Activated T-cell treated with anti-CD3 and anti-CD28 coated beads, Interleukin-2, amount 50 U/mL, for 24 hours (primary cell): ENCODE results near the gene WHAMM.

Experiments used
- DNase-seq: peaks from one replicate; pipeline ENCODE4 v3.0.0-alpha.2; 2020
- H3K27ac Mint-ChIP-seq: 2 replicates; pipeline ENCODE4 v1.8.0; 2020; ENCODE audit warnings: mild to moderate bottlenecking, mixed read lengths
- H3K27me3 Mint-ChIP-seq: 2 replicates; pipeline ENCODE4 v1.8.0; 2020; ENCODE audit warnings: mixed read lengths
- H3K36me3 Mint-ChIP-seq: 2 replicates; pipeline ENCODE4 v1.8.0; 2020; ENCODE audit warnings: low read depth, mixed read lengths
- H3K4me1 Mint-ChIP-seq: 2 replicates; pipeline ENCODE4 v1.8.0; 2020; ENCODE audit warnings: low read depth, mixed read lengths
- H3K4me3 Mint-ChIP-seq: 2 replicates; pipeline ENCODE4 v1.8.0; 2020; ENCODE audit warnings: mild to moderate bottlenecking, moderate library complexity, mixed read lengths
- H3K9me3 Mint-ChIP-seq: 2 replicates; pipeline ENCODE4 v1.8.0; 2020; ENCODE audit warnings: mixed read lengths

WHAMM gene

GRCh38 chr15:82792068-82792467, 17.4 kb upstream of the WHAMM start:
- Mint-ChIP-seq H3K27ac (no peak overlapping the region), H3K27me3 (no peaks in the 10 kb centered on the region), H3K4me3 (no peak overlapping the region), H3K9me3 (peaks cover 11% of the 10 kb centered on the region), H3K4me1 (peaks cover 2% of the 10 kb centered on the region), H3K36me3 (no peaks in the 10 kb centered on the region)
- DNase-seq, result no peak

GRCh38 chr15:82793737-82794136, 15.7 kb upstream of the WHAMM start:
- Mint-ChIP-seq H3K4me1 (peaks cover 2% of the 10 kb centered on the region), H3K27me3 (no peaks in the 10 kb centered on the region), H3K36me3 (no peaks in the 10 kb centered on the region), H3K4me3 (no peak overlapping the region), H3K9me3 (peaks cover 11% of the 10 kb centered on the region), H3K27ac (no peak overlapping the region)
- DNase-seq, result no peak

GRCh38 chr15:82798104-82798503, 11.3 kb upstream of the WHAMM start:
- H3K27me3 Mint-ChIP-seq, result peaks cover 25% of the 10 kb centered on the region

GRCh38 chr15:82798531-82799166, 10.8 kb upstream of the WHAMM start:
- Mint-ChIP-seq H3K9me3 (peaks cover 8% of the 10 kb centered on the region), H3K27ac (no peak overlapping the region), H3K36me3 (no peaks in the 10 kb centered on the region), H3K4me3 (no peak overlapping the region), H3K27me3 (peaks cover 25% of the 10 kb centered on the region), H3K4me1 (no peaks in the 10 kb centered on the region)
- no peak for DNase-seq

More at GRCh38 chr15:82798104-82798503, 11.3 kb upstream of the WHAMM start:
- Mint-ChIP-seq H3K27ac (no peak overlapping the region), H3K4me3 (no peak overlapping the region), H3K36me3 (no peaks in the 10 kb centered on the region), H3K4me1 (no peaks in the 10 kb centered on the region), H3K9me3 (peaks cover 11% of the 10 kb centered on the region)
- no peak for DNase-seq

- DNase-seq, result no peak
- Mint-ChIP-seq H3K4me3 (no peak overlapping the region), H3K36me3 (no peaks in the 10 kb centered on the region), H3K27me3 (peaks cover 28% of the 10 kb centered on the region), H3K9me3 (peaks cover 2% of the 10 kb centered on the region), H3K27ac (no peak overlapping the region), H3K4me1 (no peaks in the 10 kb centered on the region)
These were observed 10.1 kb upstream of the WHAMM start for GRCh38 chr15:82799183-82799841.

GRCh38 chr15:82802497-82802896, 6.9 kb upstream of the WHAMM start:
- no peak overlapping the region for H3K4me3 Mint-ChIP-seq
- no peaks in the 10 kb centered on the region for H3K9me3 Mint-ChIP-seq
- H3K36me3 Mint-ChIP-seq, result no peaks in the 10 kb centered on the region
- peaks cover 28% of the 10 kb centered on the region for H3K27me3 Mint-ChIP-seq
- DNase-seq, result no peak
- H3K27ac Mint-ChIP-seq, result no peak overlapping the region
- no peaks in the 10 kb centered on the region for H3K4me1 Mint-ChIP-seq

- no peak overlapping the region for H3K4me3 Mint-ChIP-seq
- no peak for DNase-seq
- H3K27me3 Mint-ChIP-seq, result peaks cover 28% of the 10 kb centered on the region
- no peaks in the 10 kb centered on the region for H3K36me3 Mint-ChIP-seq
- no peaks in the 10 kb centered on the region for H3K9me3 Mint-ChIP-seq
- H3K4me1 Mint-ChIP-seq, result peaks cover 9% of the 10 kb centered on the region
- no peak overlapping the region for H3K27ac Mint-ChIP-seq
These were observed 5.4 kb upstream of the WHAMM start for GRCh38 chr15:82803793-82804574.

- Mint-ChIP-seq H3K4me3 (no peak overlapping the region), H3K27me3 (peaks cover 22% of the 10 kb centered on the region), H3K9me3 (no peaks in the 10 kb centered on the region), H3K27ac (no peak overlapping the region), H3K36me3 (no peaks in the 10 kb centered on the region), H3K4me1 (peaks cover 13% of the 10 kb centered on the region)
- DNase-seq, result no peak
These were observed 4.9 kb upstream of the WHAMM start for GRCh38 chr15:82804575-82804949.

GRCh38 chr15:82805994-82806406, 3.4 kb upstream of the WHAMM start, which contains the start of gene FSD2:
TSS of gene FSD2 (minus strand) at chr15:82806069. CDS start at chr15:82787390, 18,679 bp downstream.
- H3K4me1 Mint-ChIP-seq, result peaks cover 19% of the 10 kb centered on the region
- no peak within 1 kb of the TSS for H3K4me3 Mint-ChIP-seq
- H3K27me3 Mint-ChIP-seq, result peaks cover 12% of the 10 kb centered on the region

GRCh38 chr15:82807920-82808633, 1.4 kb upstream of the WHAMM start:
- no peaks in the 10 kb centered on the region for H3K9me3 Mint-ChIP-seq
- peaks cover 19% of the 10 kb centered on the region for H3K36me3 Mint-ChIP-seq
- peaks cover 35% of the 10 kb centered on the region for H3K4me1 Mint-ChIP-seq
- H3K27ac Mint-ChIP-seq, result peak overlapping the region; percentile 31
- H3K27me3 Mint-ChIP-seq, result peaks cover 3% of the 10 kb centered on the region
- H3K4me3 Mint-ChIP-seq, result no peak overlapping the region
- no peak for DNase-seq

More at GRCh38 chr15:82805994-82806406, 3.4 kb upstream of the WHAMM start, which contains the start of gene FSD2:
- Mint-ChIP-seq H3K27ac (no peak within 1 kb of the TSS), H3K36me3 (peaks cover 5% of the 10 kb centered on the region), H3K9me3 (no peaks in the 10 kb centered on the region)
- no peak for DNase-seq

GRCh38 chr15:82808634-82809041, 790 bp upstream of the WHAMM start:
- Mint-ChIP-seq H3K4me1 (peaks cover 36% of the 10 kb centered on the region), H3K9me3 (no peaks in the 10 kb centered on the region), H3K27ac (peak overlapping the region; percentile 87), H3K4me3 (peak overlapping the region; percentile 73), H3K36me3 (peaks cover 22% of the 10 kb centered on the region), H3K27me3 (peaks cover 3% of the 10 kb centered on the region)
- DNase-seq, result no peak

- H3K27me3 Mint-ChIP-seq, result no peaks in the 10 kb centered on the region
- peak overlapping the region; percentile 92 for H3K27ac Mint-ChIP-seq
- H3K36me3 Mint-ChIP-seq, result peaks cover 35% of the 10 kb centered on the region
- peak overlapping the region; percentile 82 for H3K4me3 Mint-ChIP-seq
- H3K4me1 Mint-ChIP-seq, result peaks cover 47% of the 10 kb centered on the region
- DNase-seq, result no peak
- H3K9me3 Mint-ChIP-seq, result no peaks in the 10 kb centered on the region
These were observed 847 bp downstream of the WHAMM start for GRCh38 chr15:82810061-82810889.

GRCh38 chr15:82810890-82811426, 1.5 kb downstream of the WHAMM start:
- DNase-seq, result no peak
- Mint-ChIP-seq H3K4me3 (peak overlapping the region; percentile 82), H3K36me3 (peaks cover 42% of the 10 kb centered on the region), H3K4me1 (peaks cover 53% of the 10 kb centered on the region), H3K27me3 (no peaks in the 10 kb centered on the region), H3K9me3 (no peaks in the 10 kb centered on the region), H3K27ac (peak overlapping the region; percentile 92)
